RWPE1 (cell line): ENCODE data around the gene PCSK7.

ENCODE experiments used
- CTCF ChIA-PET: fragments of 350-600 bp; sonication (Branson Sonifier 250); formaldehyde crosslinking; extraction: SDS; loops from one replicate; lab custom pipeline; 2021; lab: Yijun Ruan, JAX
- POLR2A ChIA-PET: fragments of 400-600 bp; formaldehyde crosslinking; extraction: SDS; loops from one replicate; lab custom pipeline; 2020; ENCODE audit warnings: antibody characterized with exemption; ENCODE audit not compliant: low non-redundant PET; lab: Yijun Ruan, JAX
- DNase-seq: peaks from one replicate; pipeline ENCODE4 v3.0.0; 2012; ENCODE audit warnings: low spot score
- H3K27ac ChIP-seq: fragments of 450-650 bp; 2 replicates; pipeline ENCODE4 v1.5.1; 2017
- TF ChIP-seq, protein P1 (sequence below): fragments of 450-650 bp; conservative IDR thresholded peaks from 2 replicates; pipeline ENCODE4 v1.5.1; 2017; ENCODE audit warnings: low read depth, mild to moderate bottlenecking

Gene PCSK7

DNA sequence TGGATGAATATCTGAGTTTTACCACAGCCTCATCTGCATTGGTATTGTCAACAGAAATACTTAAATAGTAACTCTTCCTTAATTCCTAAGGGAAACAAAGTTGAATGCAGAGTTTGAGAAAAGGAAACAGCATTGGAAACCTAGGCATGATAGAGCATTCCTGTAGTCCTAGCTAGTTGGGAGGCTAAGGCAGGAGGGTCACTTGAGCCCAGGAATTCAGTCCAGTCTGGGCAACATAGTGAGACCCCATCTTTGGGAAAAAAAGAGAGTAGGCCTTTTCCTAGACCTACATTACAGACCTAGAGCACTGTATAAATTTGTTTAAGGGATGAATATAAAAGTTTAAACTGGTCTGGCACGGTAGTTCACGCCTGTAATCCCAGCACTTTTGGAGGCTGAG, 74.4 kb downstream of the PCSK7 start:
- no peak overlapping the region for H3K27ac ChIP-seq
- ChIA-PET POLR2A (no interaction called here), CTCF (no interaction called here)
- TF ChIP-seq, protein P1, sequence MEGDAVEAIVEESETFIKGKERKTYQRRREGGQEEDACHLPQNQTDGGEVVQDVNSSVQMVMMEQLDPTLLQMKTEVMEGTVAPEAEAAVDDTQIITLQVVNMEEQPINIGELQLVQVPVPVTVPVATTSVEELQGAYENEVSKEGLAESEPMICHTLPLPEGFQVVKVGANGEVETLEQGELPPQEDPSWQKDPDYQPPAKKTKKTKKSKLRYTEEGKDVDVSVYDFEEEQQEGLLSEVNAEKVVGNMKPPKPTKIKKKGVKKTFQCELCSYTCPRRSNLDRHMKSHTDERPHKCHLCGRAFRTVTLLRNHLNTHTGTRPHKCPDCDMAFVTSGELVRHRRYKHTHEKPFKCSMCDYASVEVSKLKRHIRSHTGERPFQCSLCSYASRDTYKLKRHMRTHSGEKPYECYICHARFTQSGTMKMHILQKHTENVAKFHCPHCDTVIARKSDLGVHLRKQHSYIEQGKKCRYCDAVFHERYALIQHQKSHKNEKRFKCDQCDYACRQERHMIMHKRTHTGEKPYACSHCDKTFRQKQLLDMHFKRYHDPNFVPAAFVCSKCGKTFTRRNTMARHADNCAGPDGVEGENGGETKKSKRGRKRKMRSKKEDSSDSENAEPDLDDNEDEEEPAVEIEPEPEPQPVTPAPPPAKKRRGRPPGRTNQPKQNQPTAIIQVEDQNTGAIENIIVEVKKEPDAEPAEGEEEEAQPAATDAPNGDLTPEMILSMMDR, result no peak
- DNase-seq, result no peak

DNA sequence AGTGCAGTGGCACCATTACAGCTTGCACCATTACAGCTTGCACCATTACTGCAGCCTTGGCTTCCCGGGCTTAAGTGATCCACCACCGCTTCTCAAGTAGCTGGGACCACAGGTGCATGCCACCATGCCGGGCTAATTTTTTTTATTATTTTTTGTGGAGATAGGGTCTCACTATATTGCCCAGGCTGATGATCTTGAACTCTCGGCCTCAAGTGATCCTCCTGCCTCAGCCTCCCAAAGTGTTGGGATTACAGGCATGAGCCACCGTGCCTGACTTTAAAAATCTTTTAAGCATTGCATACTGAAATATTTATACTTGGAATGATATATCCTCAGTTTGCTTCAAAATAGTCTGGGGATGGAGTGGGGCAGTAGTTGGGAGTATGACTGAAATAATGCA, 77.4 kb downstream of the PCSK7 start:
- DNase-seq, result no peak
- CTCF ChIA-PET, result interaction anchor here (0.7 kb wide), 2 partner anchors 64 to 404 kb away, joined by 3 read pairs; no protein-coding TSS in a partner anchor
- TF ChIP-seq, protein P1, result no peak
- H3K27ac ChIP-seq, result no peak overlapping the region
- POLR2A ChIA-PET, result no interaction called here
